ENCODE results near the gene ARHGAP28.

The ARHGAP28 gene

DNA sequence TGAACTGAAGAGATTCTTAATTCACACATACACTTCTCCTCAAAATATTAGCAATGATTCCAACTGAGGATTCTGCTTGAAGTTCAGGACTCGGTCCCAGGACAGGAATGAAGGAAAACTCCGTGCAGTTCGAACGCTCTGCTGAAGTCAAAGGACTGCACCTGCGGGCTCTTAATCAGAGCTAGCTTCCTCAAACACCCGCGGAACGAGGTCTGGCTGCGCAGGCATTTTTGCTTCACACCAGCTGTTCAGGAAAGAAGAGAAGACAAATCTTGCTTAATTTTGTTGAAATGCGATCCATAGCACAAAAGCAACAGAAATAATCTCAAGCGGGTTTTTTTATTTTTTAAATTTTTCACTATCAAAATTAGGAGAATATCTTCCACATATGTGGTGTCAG, 212.5 kb downstream of the ARHGAP28 start:
- TF ChIP-seq POLR2AphosphoS5 (IDR thresholded peaks at IDR 0.05; ENCODE audit: low read depth, low read length) (no peak), POU2F2 (IDR thresholded peaks at IDR 0.05; ENCODE audit: low read depth, low read length) (no peak), TAF1 (IDR thresholded peaks at IDR 0.05; ENCODE audit: low read depth, low read length) (no peak), PAX5 (IDR thresholded peaks at IDR 0.05; ENCODE audit: insufficient read depth, low read length, severe bottlenecking) (no peak), SPI1 (IDR thresholded peaks at IDR 0.05; ENCODE audit: low read depth, low read length) (no peak)
- FAIRE-seq: no peak

DNA sequence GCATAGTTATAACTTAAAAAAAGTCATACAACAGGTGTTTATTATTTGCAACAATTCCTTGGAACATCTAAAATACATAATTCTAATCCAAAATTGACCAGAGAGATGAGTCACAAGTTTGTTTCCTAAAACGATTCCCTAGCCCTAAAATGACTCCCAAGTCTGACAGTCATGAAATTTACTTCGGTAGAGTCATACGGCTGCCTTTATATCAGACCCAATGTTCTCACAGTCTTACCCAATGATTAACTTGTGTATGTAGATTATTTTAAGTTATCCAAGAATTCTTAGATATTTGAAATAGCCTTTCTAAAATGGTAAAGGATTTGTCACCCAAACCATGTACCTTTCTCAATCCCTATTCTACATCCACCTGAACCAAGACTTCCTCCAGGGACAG, 213.2 kb downstream of the ARHGAP28 start:
- no peak for DNase-seq (ENCODE audit: insufficient read length, low spot score)
- no peak for FAIRE-seq
- TF ChIP-seq SPI1 (IDR thresholded peaks at IDR 0.05; ENCODE audit: low read depth, low read length) (no peak), TAF1 (IDR thresholded peaks at IDR 0.05; ENCODE audit: low read depth, low read length) (no peak), POLR2A (IDR thresholded peaks at IDR 0.05; ENCODE audit: low read depth, low read length) (no peak), POLR2AphosphoS5 (IDR thresholded peaks at IDR 0.05; ENCODE audit: low read depth, low read length) (no peak), PAX5 (IDR thresholded peaks at IDR 0.05; ENCODE audit: insufficient read depth, low read length, severe bottlenecking) (no peak), POU2F2 (IDR thresholded peaks at IDR 0.05; ENCODE audit: low read depth, low read length) (no peak)

More for the DNA sequence above, 212.5 kb downstream of the ARHGAP28 start:
- DNase-seq (ENCODE audit: insufficient read length, low spot score): no peak

DNA sequence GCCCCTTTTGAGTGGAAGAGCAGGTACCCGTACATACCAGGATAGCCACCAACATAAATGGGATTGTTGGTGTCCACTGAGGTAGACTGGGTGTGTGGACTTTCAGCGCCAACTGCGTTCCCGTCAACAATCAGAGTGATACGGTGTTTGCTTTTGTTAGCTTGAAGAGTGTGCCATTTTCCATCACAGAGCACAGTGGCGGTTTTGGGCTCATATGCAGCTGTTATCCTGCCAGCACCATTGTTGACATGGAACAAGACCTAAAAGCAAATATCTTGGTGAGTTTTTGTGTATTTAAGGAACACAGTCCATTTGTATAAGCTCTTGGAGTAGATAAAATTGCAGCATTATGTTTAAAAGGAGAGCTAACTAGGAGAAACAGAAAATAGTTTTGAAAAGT, 213.6 kb downstream of the ARHGAP28 start:
- no peak for TF ChIP-seq PAX5 (IDR thresholded peaks at IDR 0.05; ENCODE audit: insufficient read depth, low read length, severe bottlenecking)
- TF ChIP-seq POLR2AphosphoS5 (IDR thresholded peaks at IDR 0.05; ENCODE audit: low read depth, low read length): no peak
- TF ChIP-seq SPI1 (IDR thresholded peaks at IDR 0.05; ENCODE audit: low read depth, low read length): no peak
- no peak for TF ChIP-seq POU2F2 (IDR thresholded peaks at IDR 0.05; ENCODE audit: low read depth, low read length)
- no peak for TF ChIP-seq POLR2A (IDR thresholded peaks at IDR 0.05; ENCODE audit: low read depth, low read length)
- no peak for TF ChIP-seq TAF1 (IDR thresholded peaks at IDR 0.05; ENCODE audit: low read depth, low read length)
- FAIRE-seq (no peak), DNase-seq (ENCODE audit: insufficient read length, low spot score) (no peak)

DNA sequence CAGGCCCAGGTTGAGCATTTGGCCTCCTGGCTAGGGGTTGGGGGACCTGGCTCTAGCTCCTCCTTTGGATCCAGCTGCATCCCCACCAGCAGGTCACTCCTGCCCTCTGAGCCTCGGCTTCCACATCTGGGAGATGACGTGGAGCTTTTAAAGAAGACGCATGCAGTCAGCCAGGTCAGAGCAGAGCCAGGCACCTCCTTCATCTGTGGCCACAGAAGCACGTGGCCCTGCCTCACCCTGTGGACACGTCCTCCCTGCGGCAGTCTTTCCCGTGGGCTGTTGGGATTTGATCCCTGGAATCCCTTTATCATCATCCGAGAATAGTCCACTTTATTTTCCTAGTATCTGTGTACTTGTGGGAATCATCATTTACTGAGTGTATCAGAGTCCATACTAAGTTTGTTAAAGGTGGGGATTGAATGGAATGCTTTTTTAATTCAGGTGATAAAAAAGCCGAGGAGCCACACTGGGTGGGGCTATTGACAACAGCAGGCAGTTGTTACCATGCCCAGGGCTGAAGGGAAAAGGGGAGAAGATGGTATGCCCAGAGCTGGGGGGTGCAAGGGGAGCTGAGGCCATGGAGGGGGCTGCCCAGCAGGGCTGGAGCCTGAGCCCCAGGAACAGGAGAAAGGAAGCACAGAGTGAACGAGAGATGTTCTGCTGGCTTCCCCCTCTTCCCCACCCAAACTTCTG, 218.0 kb downstream of the ARHGAP28 start:
- no peak for FAIRE-seq
- DNase-seq (ENCODE audit: insufficient read length, low spot score): no peak
- TF ChIP-seq POU2F2 (IDR thresholded peaks at IDR 0.05; ENCODE audit: low read depth, low read length): no peak
- TF ChIP-seq SPI1 (IDR thresholded peaks at IDR 0.05; ENCODE audit: low read depth, low read length): no peak
- no peak for TF ChIP-seq POLR2A (IDR thresholded peaks at IDR 0.05; ENCODE audit: low read depth, low read length)
- TF ChIP-seq TAF1 (IDR thresholded peaks at IDR 0.05; ENCODE audit: low read depth, low read length): no peak
- TF ChIP-seq PAX5 (IDR thresholded peaks at IDR 0.05; ENCODE audit: insufficient read depth, low read length, severe bottlenecking): no peak

DNA sequence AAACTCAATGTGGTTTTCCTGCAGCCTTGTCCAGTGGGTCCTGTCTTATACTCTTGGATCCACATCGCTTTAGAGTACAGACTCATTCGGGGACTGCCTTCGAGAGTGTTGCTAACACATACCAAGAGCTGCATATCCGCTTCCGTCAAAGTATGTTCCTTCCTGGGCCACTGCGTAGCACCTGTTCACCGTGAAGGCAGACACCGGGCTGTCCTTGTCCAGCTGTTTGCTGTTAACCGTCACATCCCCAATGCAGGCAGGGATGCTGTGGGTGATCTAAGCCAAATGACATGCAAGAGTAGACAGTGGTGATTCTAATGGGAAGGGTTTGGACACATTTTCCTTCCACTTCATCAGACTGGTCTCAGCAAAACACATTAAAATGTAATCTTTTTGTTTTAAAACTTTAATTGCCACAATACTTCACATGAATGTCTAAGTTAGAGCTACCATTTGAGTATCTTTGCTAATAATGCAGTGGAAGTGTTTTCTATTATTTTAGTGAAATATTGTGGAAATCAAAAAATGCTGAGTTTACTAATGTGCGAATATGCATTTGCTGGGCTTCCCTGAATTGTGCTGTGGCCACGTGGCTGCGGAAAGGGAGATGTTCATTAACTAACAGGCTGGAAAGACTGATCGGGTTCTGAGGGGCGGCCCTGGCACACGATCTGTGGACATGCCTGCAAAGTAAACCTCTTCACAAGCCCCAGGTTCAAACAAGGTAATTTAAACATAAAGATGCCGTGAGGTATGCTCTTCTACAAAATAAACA, 219.0 kb downstream of the ARHGAP28 start:
- TF ChIP-seq POU2F2 (IDR thresholded peaks at IDR 0.05; ENCODE audit: low read depth, low read length): no peak
- no peak for TF ChIP-seq PAX5 (IDR thresholded peaks at IDR 0.05; ENCODE audit: insufficient read depth, low read length, severe bottlenecking)
- TF ChIP-seq POLR2AphosphoS5 (IDR thresholded peaks at IDR 0.05; ENCODE audit: low read depth, low read length): no peak
- TF ChIP-seq TAF1 (IDR thresholded peaks at IDR 0.05; ENCODE audit: low read depth, low read length): no peak
- no peak for TF ChIP-seq SPI1 (IDR thresholded peaks at IDR 0.05; ENCODE audit: low read depth, low read length)
- no peak for TF ChIP-seq POLR2A (IDR thresholded peaks at IDR 0.05; ENCODE audit: low read depth, low read length)
- DNase-seq (ENCODE audit: insufficient read length, low spot score) (no peak), FAIRE-seq (no peak)

DNA sequence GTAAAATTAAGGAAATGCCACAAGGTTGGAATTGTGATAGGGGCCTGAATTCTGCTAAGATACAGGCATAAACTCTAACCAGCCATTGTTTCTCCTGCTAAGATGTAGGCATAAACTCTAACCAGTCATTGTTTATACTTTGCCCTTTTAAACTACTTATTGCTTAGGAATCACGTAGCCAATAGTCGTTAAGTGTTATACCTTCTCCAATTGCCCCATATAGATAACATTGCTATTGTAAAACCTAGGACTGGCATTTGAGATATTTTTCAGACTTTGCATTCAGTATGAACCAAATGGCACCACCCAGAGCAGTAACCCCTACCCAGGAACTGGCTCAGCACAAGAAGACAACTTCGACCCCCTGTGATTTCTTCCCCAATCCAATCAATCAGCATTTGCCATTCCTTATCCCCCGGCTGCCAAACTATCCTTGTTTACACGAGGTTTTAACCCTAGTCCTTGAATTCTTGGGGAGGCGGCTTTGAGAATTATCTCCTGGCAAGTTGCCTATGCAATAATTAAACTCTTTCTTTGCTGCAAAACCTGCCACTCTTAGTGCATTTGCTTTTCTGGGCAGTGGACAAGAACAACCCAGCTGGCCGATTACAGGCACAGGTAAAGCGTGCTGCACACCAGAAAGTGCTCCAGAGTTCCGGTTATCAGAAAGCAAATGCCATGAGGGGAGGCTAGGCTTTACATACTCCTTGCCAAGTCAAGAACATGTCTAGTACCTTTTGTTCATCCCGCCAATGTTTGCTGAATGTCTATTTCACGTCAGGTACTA, 220.5 kb downstream of the ARHGAP28 start:
- DNase-seq (ENCODE audit: insufficient read length, low spot score): no peak
- TF ChIP-seq POLR2A (IDR thresholded peaks at IDR 0.05; ENCODE audit: low read depth, low read length) (no peak), TAF1 (IDR thresholded peaks at IDR 0.05; ENCODE audit: low read depth, low read length) (no peak), PAX5 (IDR thresholded peaks at IDR 0.05; ENCODE audit: insufficient read depth, low read length, severe bottlenecking) (no peak), POU2F2 (IDR thresholded peaks at IDR 0.05; ENCODE audit: low read depth, low read length) (no peak), SPI1 (IDR thresholded peaks at IDR 0.05; ENCODE audit: low read depth, low read length) (no peak), POLR2AphosphoS5 (IDR thresholded peaks at IDR 0.05; ENCODE audit: low read depth, low read length) (no peak)
- no peak for FAIRE-seq

DNA sequence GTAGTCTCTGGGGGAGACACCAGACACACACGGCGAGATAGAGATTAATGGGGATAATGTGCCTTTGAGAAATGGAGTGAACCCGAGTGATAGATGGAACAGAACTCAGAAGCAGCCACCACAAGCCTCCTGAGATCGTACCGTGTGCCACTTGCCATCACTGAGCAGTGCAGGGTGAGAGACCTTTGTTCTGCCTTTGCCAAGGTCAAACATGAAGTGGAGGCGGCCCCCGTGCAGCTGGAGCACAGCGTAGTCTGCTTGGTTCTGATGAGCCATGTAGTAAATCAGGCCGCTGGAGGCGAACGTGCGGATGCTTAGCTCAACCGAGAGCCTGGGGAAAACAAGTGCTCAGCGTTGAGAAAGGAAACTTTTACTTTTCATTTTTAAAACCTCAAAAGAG, 221.1 kb downstream of the ARHGAP28 start:
- FAIRE-seq (no peak), DNase-seq (ENCODE audit: insufficient read length, low spot score) (no peak)
- TF ChIP-seq SPI1 (IDR thresholded peaks at IDR 0.05; ENCODE audit: low read depth, low read length): no peak
- TF ChIP-seq TAF1 (IDR thresholded peaks at IDR 0.05; ENCODE audit: low read depth, low read length): no peak
- TF ChIP-seq POLR2AphosphoS5 (IDR thresholded peaks at IDR 0.05; ENCODE audit: low read depth, low read length): no peak
- TF ChIP-seq POLR2A (IDR thresholded peaks at IDR 0.05; ENCODE audit: low read depth, low read length): no peak
- no peak for TF ChIP-seq POU2F2 (IDR thresholded peaks at IDR 0.05; ENCODE audit: low read depth, low read length)
- TF ChIP-seq PAX5 (IDR thresholded peaks at IDR 0.05; ENCODE audit: insufficient read depth, low read length, severe bottlenecking): no peak

DNA sequence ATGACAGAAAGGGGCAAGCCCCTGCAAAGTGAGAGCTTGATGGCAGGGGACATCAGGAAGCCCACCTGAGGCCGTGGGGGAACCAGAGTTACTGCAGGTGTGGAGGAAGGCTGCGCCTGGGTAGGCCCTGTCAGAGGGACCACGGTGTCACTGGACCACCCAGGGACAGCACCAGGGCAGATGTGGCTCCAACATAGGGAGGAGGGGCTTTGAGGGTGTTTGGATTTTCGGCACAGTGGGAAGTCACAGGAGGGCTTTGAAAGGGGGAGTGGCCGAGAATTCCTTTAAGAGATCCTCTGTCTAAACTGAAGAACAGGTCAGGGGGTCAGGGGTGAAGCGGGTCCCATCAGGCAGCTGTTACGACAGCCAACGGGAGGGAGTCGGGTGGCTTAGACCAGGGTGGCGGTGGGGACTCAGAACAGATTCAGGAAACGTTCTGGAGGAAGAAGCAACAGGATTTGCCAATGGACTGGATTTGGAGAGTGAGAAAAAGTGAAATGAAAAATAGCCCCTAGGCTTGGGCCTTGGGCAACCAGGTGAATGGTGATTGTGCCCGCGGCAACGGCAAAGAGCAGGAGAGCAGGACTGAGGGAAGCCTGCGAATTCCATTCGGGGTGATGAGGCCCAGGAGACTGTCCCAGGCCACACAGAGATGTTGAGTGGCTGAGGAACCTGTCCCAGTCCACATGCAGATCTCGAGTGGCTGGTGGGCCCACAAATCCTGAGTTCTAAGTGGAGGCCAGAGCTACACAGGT, 222.0 kb downstream of the ARHGAP28 start:
- no peak for TF ChIP-seq PAX5 (IDR thresholded peaks at IDR 0.05; ENCODE audit: insufficient read depth, low read length, severe bottlenecking)
- no peak for TF ChIP-seq TAF1 (IDR thresholded peaks at IDR 0.05; ENCODE audit: low read depth, low read length)
- no peak for TF ChIP-seq SPI1 (IDR thresholded peaks at IDR 0.05; ENCODE audit: low read depth, low read length)
- no peak for TF ChIP-seq POU2F2 (IDR thresholded peaks at IDR 0.05; ENCODE audit: low read depth, low read length)
- no peak for TF ChIP-seq POLR2A (IDR thresholded peaks at IDR 0.05; ENCODE audit: low read depth, low read length)
- no peak for TF ChIP-seq POLR2AphosphoS5 (IDR thresholded peaks at IDR 0.05; ENCODE audit: low read depth, low read length)
- FAIRE-seq (no peak), DNase-seq (ENCODE audit: insufficient read length, low spot score) (no peak)

Data from GM12891 (cell line).